Measurements from ENCODE around the gene MSI2. TPM values are rescaled to one million over a fixed set of nuclear protein-coding genes. Genes with fewer than 3 reads are reported as not detected.

MSI2 gene
- total RNA-seq, 3 donors from 2014 or later = 13.4 to 89.1 (median 71.1) TPM

DNA sequence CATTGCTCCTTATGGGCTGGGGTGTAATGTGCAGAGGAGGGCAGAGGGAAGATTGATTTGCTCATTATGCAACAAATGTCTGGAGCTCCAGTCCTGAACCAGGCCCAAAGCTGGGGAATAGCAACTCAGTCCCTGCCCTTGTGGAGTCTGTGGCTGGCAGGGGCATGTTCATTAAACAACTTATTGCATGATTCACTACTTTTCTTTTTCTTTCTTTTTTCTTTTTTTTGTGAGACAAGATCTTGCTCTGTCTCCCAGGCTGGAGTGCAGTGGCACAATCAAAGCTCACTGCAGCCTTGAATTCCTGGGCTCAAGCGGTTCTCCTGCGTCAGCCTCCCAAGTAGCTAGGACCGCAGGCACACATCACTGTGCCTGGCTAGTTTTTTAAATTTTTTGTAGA is 23.1 kb downstream of the MSI2 start:
- intact Hi-C loops (cut with DNase I; ENCODE audit: low total_unique reads) = no loop called here
- no peaks in the 10 kb centered on the region for H3K27me3 ChIP-seq

DNA sequence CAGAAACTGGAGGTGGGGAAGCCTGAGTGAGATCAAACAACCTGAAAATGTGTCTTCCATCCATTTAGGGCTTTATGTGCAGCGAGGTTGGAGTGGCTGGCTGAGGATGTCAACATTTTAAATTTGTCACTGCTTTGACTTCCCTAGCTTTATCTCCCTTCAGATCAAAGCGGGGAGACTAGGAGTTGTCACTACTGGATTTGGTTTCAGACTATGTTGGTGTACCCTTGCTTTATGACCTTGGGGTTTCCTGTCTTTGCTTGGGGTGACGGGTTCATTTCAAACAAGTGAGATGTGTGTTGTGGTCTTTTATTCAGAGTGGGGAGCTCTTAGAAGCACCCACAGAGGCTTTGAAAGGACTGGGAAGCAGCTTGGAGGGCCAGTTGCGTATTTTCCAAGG is 25.6 kb downstream of the MSI2 start:
- Histone ChIP-seq H3K27me3 (no peaks in the 10 kb centered on the region), H3K4me3 (no peak overlapping the region), H3K36me3 (no peaks in the 10 kb centered on the region), H3K4me1 (no peaks in the 10 kb centered on the region), H3K27ac (no peak overlapping the region), H3K9me3 (no peaks in the 10 kb centered on the region)
- TF ChIP-seq, protein P1, sequence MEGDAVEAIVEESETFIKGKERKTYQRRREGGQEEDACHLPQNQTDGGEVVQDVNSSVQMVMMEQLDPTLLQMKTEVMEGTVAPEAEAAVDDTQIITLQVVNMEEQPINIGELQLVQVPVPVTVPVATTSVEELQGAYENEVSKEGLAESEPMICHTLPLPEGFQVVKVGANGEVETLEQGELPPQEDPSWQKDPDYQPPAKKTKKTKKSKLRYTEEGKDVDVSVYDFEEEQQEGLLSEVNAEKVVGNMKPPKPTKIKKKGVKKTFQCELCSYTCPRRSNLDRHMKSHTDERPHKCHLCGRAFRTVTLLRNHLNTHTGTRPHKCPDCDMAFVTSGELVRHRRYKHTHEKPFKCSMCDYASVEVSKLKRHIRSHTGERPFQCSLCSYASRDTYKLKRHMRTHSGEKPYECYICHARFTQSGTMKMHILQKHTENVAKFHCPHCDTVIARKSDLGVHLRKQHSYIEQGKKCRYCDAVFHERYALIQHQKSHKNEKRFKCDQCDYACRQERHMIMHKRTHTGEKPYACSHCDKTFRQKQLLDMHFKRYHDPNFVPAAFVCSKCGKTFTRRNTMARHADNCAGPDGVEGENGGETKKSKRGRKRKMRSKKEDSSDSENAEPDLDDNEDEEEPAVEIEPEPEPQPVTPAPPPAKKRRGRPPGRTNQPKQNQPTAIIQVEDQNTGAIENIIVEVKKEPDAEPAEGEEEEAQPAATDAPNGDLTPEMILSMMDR (IDR thresholded peaks at IDR 0.05) = no peak
- no peak for TF ChIP-seq POLR2AphosphoS5 (IDR thresholded peaks at IDR 0.05)
- TF ChIP-seq POLR2A (IDR thresholded peaks at IDR 0.05) = no peak
- intact Hi-C loops (cut with DNase I; ENCODE audit: low total_unique reads) = no loop called here
- DNase-seq (ENCODE audit: low spot score in 2 of 2) = no peak

More for the DNA sequence above, 23.1 kb downstream of the MSI2 start:
- Histone ChIP-seq H3K4me3 (no peak overlapping the region), H3K27ac (no peak overlapping the region), H3K36me3 (no peaks in the 10 kb centered on the region), H3K4me1 (no peaks in the 10 kb centered on the region), H3K9me3 (no peaks in the 10 kb centered on the region)
- DNase-seq (ENCODE audit: low spot score in 2 of 2) = no peak
- TF ChIP-seq, protein P1 (IDR thresholded peaks at IDR 0.05) = no peak
- TF ChIP-seq POLR2AphosphoS5 (IDR thresholded peaks at IDR 0.05) = no peak
- TF ChIP-seq POLR2A (IDR thresholded peaks at IDR 0.05) = no peak

DNA sequence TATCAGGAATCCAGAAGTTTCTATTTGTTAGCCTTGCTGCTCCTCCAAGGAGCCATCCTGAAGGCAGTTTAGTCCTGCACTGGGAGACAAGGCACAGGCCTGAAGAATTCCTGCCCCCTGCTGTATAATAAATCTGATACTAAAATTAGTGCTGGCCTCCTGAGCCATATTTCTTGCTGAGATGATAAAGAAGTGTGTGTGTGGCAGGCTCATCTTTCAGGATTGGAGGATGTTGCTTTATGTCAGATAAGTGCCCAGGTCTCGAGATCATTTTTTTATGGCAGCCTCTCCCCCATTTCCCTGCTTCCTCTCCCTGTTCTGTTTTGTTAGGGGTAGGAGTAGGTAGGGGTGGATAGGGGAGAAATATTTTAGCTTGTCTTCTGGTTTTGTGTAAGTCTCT is 26.0 kb downstream of the MSI2 start:
- no peak for DNase-seq (ENCODE audit: low spot score in 2 of 2)
- intact Hi-C loops (cut with DNase I; ENCODE audit: low total_unique reads) = no loop called here
- no peaks in the 10 kb centered on the region for H3K36me3 ChIP-seq
- TF ChIP-seq, protein P1 (IDR thresholded peaks at IDR 0.05) = no peak
- TF ChIP-seq POLR2AphosphoS5 (IDR thresholded peaks at IDR 0.05) (no peak), POLR2A (IDR thresholded peaks at IDR 0.05) (no peak)
- no peak overlapping the region for H3K27ac ChIP-seq
- H3K4me1 ChIP-seq = no peaks in the 10 kb centered on the region
- H3K27me3 ChIP-seq = no peaks in the 10 kb centered on the region
- no peaks in the 10 kb centered on the region for H3K9me3 ChIP-seq
- no peak overlapping the region for H3K4me3 ChIP-seq

DNA sequence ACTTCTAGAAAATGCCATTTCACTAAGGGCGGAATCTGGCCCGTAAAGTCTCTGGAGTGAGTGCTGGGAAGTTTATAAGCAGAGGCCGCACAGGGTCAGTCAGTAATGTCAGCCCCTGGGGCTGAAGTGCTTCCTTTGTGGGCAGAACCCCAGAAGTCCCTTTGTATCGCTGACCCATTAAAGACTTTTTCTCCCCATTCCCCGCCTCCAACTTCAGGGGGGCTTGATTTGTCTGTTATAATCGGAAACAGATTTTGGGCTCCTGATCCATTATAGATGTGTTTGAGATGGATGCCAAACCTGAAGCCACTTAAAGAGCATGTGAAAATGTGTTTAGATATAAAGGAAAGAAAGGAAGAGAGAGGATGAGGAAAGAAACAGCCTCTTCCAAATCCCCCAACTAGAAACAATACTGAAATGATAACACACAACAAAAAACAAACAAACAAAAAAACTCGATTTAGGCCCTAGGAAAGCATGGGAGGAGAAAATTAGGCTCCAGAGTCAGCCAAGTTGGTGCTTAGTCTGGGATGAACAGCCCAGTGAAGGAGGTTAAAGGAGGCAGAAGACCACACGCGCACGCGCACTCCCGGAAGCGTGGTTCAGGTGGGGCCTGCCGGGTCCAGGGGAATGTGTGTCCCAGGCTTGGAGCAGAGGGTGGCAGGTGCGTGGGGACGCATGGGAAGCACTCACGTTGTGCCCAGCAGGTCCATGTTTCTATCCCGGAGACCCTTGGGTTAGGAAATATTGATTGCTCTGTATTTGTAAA is 27.1 kb downstream of the MSI2 start:
- TF ChIP-seq POLR2AphosphoS5 (IDR thresholded peaks at IDR 0.05) = no peak
- TF ChIP-seq POLR2A (IDR thresholded peaks at IDR 0.05) = no peak
- TF ChIP-seq, protein P1 (IDR thresholded peaks at IDR 0.05) = no peak
- Histone ChIP-seq H3K27me3 (no peaks in the 10 kb centered on the region), H3K4me3 (no peak overlapping the region), H3K27ac (peak overlapping the region; percentile 13 to 63), H3K36me3 (no peaks in the 10 kb centered on the region), H3K9me3 (no peaks in the 10 kb centered on the region), H3K4me1 (no peaks in the 10 kb centered on the region)
- intact Hi-C loops (cut with DNase I; ENCODE audit: low total_unique reads) = no loop called here
- DNase-seq (ENCODE audit: low spot score in 2 of 2) = no peak

DNA sequence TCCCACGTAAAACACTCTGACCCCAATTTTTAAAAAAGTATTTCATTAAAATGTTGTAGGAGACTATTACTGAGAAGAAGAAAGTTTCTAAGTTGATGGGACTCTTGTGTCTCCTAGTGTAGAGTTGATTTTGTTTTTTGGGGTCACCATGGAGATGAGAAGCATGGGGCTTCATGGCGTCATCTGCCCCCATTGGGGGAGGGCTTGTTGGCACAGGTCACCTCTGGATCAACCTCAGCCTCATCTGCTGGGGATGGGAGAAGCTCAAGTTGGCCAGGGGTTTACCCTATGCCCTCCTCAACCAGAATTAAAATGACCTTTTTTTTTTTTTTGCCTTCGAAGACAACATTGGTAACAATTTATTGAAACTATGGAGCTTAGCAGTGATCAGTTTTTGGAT is 28.3 kb downstream of the MSI2 start:
- H3K27ac ChIP-seq = peak overlapping the region; percentile 23 to 69
- H3K27me3 ChIP-seq = no peaks in the 10 kb centered on the region
- H3K4me1 ChIP-seq = no peaks in the 10 kb centered on the region
- DNase-seq (ENCODE audit: low spot score in 2 of 2) = no peak
- H3K36me3 ChIP-seq = no peaks in the 10 kb centered on the region
- no peak overlapping the region for H3K4me3 ChIP-seq
- no peak for TF ChIP-seq POLR2AphosphoS5 (IDR thresholded peaks at IDR 0.05)
- TF ChIP-seq POLR2A (IDR thresholded peaks at IDR 0.05) = no peak
- TF ChIP-seq, protein P1 (IDR thresholded peaks at IDR 0.05) = no peak
- no peaks in the 10 kb centered on the region for H3K9me3 ChIP-seq
- intact Hi-C loops (cut with DNase I; ENCODE audit: low total_unique reads) = no loop called here
